ENCODE measurements around the gene CLEC3B. TPM values are rescaled to one million over a fixed set of nuclear protein-coding genes. Genes with fewer than 3 reads are reported as not detected.

CLEC3B gene
- total and polyA plus RNA-seq, 4 donors = 69.1 to 177 (median 103) TPM

DNA sequence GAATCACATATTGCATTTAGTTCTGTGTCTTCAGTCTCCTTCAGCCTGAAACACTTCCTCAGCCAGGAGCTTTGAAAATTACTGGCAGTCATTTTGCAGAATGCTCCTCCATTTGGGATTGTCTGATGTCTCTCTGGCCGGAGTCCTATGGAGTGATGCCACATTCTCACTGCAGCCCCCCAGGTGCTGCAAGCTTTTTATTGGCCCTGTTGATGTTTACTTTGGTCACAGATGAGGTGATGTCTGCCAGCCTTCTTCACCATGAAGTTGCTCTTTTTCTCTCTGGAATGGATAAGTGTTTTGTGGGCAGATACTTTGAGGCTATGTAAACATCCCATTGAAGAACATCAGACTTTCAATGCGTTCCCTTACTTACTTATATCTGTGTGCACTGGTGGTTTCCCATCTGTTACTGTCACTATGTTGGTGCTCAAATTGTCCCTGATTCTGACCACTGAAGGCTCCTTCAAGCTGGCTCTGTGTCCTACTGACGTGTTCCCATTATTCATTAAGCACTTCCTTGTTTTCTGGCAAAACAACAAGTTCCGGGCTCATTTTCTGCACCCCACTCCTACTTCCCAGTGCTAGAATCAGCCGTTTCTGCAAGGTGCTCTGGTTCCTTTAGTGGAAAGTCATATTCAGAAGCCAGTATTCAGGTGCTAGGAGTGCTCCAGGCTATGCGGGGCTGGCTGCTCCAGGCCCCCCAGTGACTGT, 1.4 kb upstream of the CLEC3B start:
- peaks cover 3 to 4% of the 10 kb centered on the region in 2 donors for H3K4me1 ChIP-seq (ENCODE audit: control insufficient read depth in 1 of 2, insufficient read depth in 2 of 2, low read length in 2 of 2)
- H3K4me3 ChIP-seq (ENCODE audit: low read length in 2 of 2) = no peak overlapping the region
- no peak overlapping the region for H3K27ac ChIP-seq (ENCODE audit: low read depth in 1 of 2, low read length in 2 of 2)
- ATAC-seq (ENCODE audit: low FRiP score) (no peak), DNase-seq (no peak)
- 26 to 31% methylated on average over 6 of the region's 6 CpGs for WGBS, 2 donors
- H3K27me3 ChIP-seq (ENCODE audit: control insufficient read depth in 1 of 2, insufficient read depth in 2 of 2, low read length in 1 of 2) = no peaks in the 10 kb centered on the region
- intact Hi-C loops (cut with DNase I) = no loop called here
- H3K9me3 ChIP-seq (ENCODE audit: control insufficient read depth, low read length) = no peaks in the 10 kb centered on the region
- no peaks in the 10 kb centered on the region for H3K36me3 ChIP-seq (ENCODE audit: control insufficient read depth in 1 of 2, insufficient read depth in 2 of 2, low read length in 1 of 2)

DNA sequence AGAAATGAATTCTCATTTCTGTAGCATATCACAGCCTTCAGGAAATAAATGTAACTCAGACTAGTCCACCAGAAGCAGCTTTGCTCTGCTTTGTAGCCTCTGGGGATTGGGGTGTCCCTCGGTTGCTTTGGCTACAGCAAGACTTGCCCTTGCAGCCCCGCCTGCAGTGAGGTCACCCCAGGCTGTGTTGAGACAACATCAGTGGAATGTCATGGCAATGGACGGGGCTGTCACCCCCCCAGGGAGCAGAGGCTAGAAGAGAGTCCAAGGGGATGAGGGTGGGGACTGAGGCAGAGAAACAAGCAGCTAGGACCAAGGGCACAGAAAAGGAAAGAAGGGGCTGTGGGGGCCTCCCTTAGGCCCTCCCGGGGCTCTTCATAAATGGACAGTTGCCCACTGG, 854 bp downstream of the CLEC3B start:
- no peaks in the 10 kb centered on the region for H3K27me3 ChIP-seq (ENCODE audit: control insufficient read depth in 1 of 2, insufficient read depth in 2 of 2, low read length in 1 of 2)
- WGBS, 2 donors = 2 to 9% methylated on average over 4 of the region's 4 CpGs
- intact Hi-C loops (cut with DNase I) = no loop called here
- DNase-seq = peak; percentile 89 to 94
- no peaks in the 10 kb centered on the region for H3K9me3 ChIP-seq (ENCODE audit: control insufficient read depth, low read length)
- peaks cover 3 to 4% of the 10 kb centered on the region in 2 donors for H3K4me1 ChIP-seq (ENCODE audit: control insufficient read depth in 1 of 2, insufficient read depth in 2 of 2, low read length in 2 of 2)
- H3K4me3 ChIP-seq (ENCODE audit: low read length in 2 of 2) = no peak overlapping the region
- no peak overlapping the region for H3K27ac ChIP-seq (ENCODE audit: low read depth in 1 of 2, low read length in 2 of 2)
- H3K36me3 ChIP-seq (ENCODE audit: control insufficient read depth in 1 of 2, insufficient read depth in 2 of 2, low read length in 1 of 2) = no peaks in the 10 kb centered on the region
- ATAC-seq (ENCODE audit: low FRiP score) = peak; percentile 86

DNA sequence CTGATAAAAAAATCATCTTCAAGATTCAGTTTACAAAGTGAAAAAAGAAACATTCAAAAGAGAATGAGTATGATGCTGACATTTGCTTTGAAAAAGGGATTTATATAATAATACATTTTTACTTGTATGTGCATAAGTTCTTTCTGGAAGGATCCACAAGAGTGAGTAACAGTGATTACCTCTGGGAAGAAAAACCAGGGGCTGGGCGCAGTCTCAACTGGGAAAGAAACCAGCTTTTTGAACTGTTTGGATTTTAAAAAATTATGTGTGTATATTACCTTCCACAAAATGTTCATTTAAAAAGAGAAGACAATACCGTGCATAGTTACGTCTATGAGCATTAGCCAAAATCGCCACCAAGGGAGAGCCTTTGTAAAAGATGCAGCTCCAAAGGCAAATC, 1.3 kb downstream of the CLEC3B start:
- WGBS, 2 donors = 72 to 80% methylated on average over 4 of the region's 4 CpGs
- Histone ChIP-seq H3K4me3 (ENCODE audit: low read length in 2 of 2) (no peak overlapping the region), H3K27me3 (ENCODE audit: control insufficient read depth in 1 of 2, insufficient read depth in 2 of 2, low read length in 1 of 2) (no peaks in the 10 kb centered on the region), H3K4me1 (ENCODE audit: control insufficient read depth in 1 of 2, insufficient read depth in 2 of 2, low read length in 2 of 2) (peaks cover 3 to 4% of the 10 kb centered on the region in 2 donors), H3K36me3 (ENCODE audit: control insufficient read depth in 1 of 2, insufficient read depth in 2 of 2, low read length in 1 of 2) (no peaks in the 10 kb centered on the region), H3K9me3 (ENCODE audit: control insufficient read depth, low read length) (no peaks in the 10 kb centered on the region), H3K27ac (ENCODE audit: low read depth in 1 of 2, low read length in 2 of 2) (no peak overlapping the region)
- ATAC-seq (ENCODE audit: low FRiP score) (no peak), DNase-seq (no peak)
- intact Hi-C loops (cut with DNase I) = no loop called here

DNA sequence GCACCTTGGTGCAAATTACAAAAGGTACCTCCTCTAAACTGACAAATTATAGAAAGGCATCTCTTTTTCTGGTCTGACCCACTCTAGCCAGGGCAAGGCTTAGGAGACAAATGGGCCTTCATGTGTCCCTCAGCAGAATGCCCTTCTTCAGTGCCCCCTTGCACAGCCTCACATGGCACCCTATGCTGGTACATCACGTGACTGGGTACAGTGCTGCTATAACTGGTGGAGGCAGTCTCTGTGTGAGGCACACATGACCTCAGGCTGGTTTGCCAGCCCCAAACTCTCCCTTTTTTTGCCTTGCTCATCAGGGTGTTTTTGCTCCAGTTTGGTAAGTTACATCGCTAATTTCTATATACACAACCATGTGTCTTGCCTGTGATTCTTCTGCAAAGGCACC, 3.1 kb downstream of the CLEC3B start:
- WGBS, 2 donors = 92 to 93% methylated on average over 2 of the region's 2 CpGs
- H3K27ac ChIP-seq (ENCODE audit: low read depth in 1 of 2, low read length in 2 of 2) = no peak overlapping the region
- no peaks in the 10 kb centered on the region for H3K27me3 ChIP-seq (ENCODE audit: control insufficient read depth in 1 of 2, insufficient read depth in 2 of 2, low read length in 1 of 2)
- H3K36me3 ChIP-seq (ENCODE audit: control insufficient read depth in 1 of 2, insufficient read depth in 2 of 2, low read length in 1 of 2) = no peaks in the 10 kb centered on the region
- no peak for DNase-seq
- no peaks in the 10 kb centered on the region for H3K9me3 ChIP-seq (ENCODE audit: control insufficient read depth, low read length)
- intact Hi-C loops (cut with DNase I) = no loop called here
- no peak for ATAC-seq (ENCODE audit: low FRiP score)
- H3K4me1 ChIP-seq (ENCODE audit: control insufficient read depth in 1 of 2, insufficient read depth in 2 of 2, low read length in 2 of 2) = peaks cover 3 to 4% of the 10 kb centered on the region in 2 donors
- H3K4me3 ChIP-seq (ENCODE audit: low read length in 2 of 2) = no peak overlapping the region

DNA sequence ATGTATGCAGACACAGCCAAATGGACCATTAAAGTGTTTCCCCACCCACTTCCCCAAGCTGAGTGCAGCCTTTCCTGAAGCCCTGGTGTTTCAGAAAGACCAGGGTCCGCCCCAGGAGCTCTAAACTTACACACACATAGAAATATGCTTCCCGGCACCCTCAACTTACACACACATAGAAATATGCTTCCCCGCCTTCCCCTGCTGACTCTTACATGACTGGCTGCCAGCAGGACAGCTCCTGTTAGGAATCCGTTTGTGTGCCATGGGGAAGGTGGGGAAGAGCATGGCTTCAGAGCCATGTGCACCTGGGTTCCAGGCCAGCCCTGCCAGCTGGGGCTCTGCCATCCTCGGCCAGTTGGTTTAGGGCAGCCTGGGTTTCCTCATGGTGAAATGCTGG, 3.6 kb downstream of the CLEC3B start:
- 70 to 76% methylated on average over 5 of the region's 5 CpGs for WGBS, 2 donors
- H3K36me3 ChIP-seq (ENCODE audit: control insufficient read depth in 1 of 2, insufficient read depth in 2 of 2, low read length in 1 of 2) = no peaks in the 10 kb centered on the region
- H3K27me3 ChIP-seq (ENCODE audit: control insufficient read depth in 1 of 2, insufficient read depth in 2 of 2, low read length in 1 of 2) = no peaks in the 10 kb centered on the region
- DNase-seq (peak in 1 of 2 donors; percentile 53), ATAC-seq (ENCODE audit: low FRiP score) (no peak)
- intact Hi-C loops (cut with DNase I) = loop anchor here in 1 of 2 donors (10.0 kb wide), 1 partner anchor 635 kb away; no protein-coding TSS in a partner anchor
- H3K4me1 ChIP-seq (ENCODE audit: control insufficient read depth in 1 of 2, insufficient read depth in 2 of 2, low read length in 2 of 2) = peaks cover 0 to 4% of the 10 kb centered on the region in 2 donors
- no peaks in the 10 kb centered on the region for H3K9me3 ChIP-seq (ENCODE audit: control insufficient read depth, low read length)
- no peak overlapping the region for H3K4me3 ChIP-seq (ENCODE audit: low read length in 2 of 2)
- no peak overlapping the region for H3K27ac ChIP-seq (ENCODE audit: low read depth in 1 of 2, low read length in 2 of 2)

DNA sequence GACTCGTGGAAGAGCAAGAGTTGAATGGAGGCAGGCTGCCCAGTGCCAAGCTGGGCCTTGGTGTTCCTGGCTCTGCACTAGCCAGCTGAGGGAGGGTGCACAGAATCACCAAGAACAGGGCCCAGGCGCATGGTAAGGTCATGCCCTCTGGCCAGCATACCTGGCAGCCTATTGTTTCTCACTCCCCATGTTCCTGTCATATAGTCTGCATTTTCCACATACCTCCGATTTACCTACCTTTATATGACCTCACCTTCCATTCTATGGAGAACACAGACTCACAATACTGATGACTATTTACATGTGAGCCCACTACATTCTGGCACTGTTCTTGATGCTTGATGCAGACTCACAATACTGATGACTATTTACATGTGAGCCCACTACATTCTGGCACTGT, 5.4 kb downstream of the CLEC3B start:
- no peak overlapping the region for H3K27ac ChIP-seq (ENCODE audit: low read depth in 1 of 2, low read length in 2 of 2)
- H3K36me3 ChIP-seq (ENCODE audit: control insufficient read depth in 1 of 2, insufficient read depth in 2 of 2, low read length in 1 of 2) = no peaks in the 10 kb centered on the region
- DNase-seq = no peak
- H3K4me1 ChIP-seq (ENCODE audit: control insufficient read depth in 1 of 2, insufficient read depth in 2 of 2, low read length in 2 of 2) = no peaks in the 10 kb centered on the region
- WGBS, 2 donors = 84 to 85% methylated on average over 3 of the region's 3 CpGs
- H3K4me3 ChIP-seq (ENCODE audit: low read length in 2 of 2) = no peak overlapping the region
- no peaks in the 10 kb centered on the region for H3K27me3 ChIP-seq (ENCODE audit: control insufficient read depth in 1 of 2, insufficient read depth in 2 of 2, low read length in 1 of 2)
- intact Hi-C loops (cut with DNase I) = loop anchor here in 1 of 2 donors (10.0 kb wide), 1 partner anchor 633 kb away; no protein-coding TSS in a partner anchor
- ATAC-seq (ENCODE audit: low FRiP score) = no peak
- no peaks in the 10 kb centered on the region for H3K9me3 ChIP-seq (ENCODE audit: control insufficient read depth, low read length)

DNA sequence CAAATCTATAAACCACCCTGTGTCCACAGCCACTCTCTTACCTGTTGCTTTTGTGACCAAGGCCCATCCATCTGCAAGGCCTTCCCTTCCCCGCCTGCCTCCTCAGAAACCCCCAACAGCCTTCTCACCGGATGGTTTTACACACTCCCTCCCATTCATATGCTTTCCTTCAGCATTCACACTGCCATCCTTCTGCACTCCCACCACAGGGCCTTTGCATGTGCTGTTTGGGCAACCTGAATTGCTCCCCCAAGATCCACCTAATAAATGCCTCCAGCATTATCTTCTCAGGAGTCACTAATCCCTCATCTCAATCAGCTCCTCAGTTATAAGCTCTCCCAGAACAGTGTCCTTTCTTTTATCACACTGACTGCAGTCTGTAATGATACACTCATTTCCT, 6.0 kb downstream of the CLEC3B start:
- DNase-seq = no peak
- Histone ChIP-seq H3K9me3 (ENCODE audit: control insufficient read depth, low read length) (no peaks in the 10 kb centered on the region), H3K4me1 (ENCODE audit: control insufficient read depth in 1 of 2, insufficient read depth in 2 of 2, low read length in 2 of 2) (no peaks in the 10 kb centered on the region), H3K4me3 (ENCODE audit: low read length in 2 of 2) (no peak overlapping the region), H3K27me3 (ENCODE audit: control insufficient read depth in 1 of 2, insufficient read depth in 2 of 2, low read length in 1 of 2) (no peaks in the 10 kb centered on the region), H3K27ac (ENCODE audit: low read depth in 1 of 2, low read length in 2 of 2) (no peak overlapping the region), H3K36me3 (ENCODE audit: control insufficient read depth in 1 of 2, insufficient read depth in 2 of 2, low read length in 1 of 2) (no peaks in the 10 kb centered on the region)
- no peak for ATAC-seq (ENCODE audit: low FRiP score)
- intact Hi-C loops (cut with DNase I) = loop anchor here in 1 of 2 donors (10.0 kb wide), 1 partner anchor 633 kb away; no protein-coding TSS in a partner anchor
- 91 to 96% methylated on average over 2 of the region's 2 CpGs for WGBS, 2 donors

DNA sequence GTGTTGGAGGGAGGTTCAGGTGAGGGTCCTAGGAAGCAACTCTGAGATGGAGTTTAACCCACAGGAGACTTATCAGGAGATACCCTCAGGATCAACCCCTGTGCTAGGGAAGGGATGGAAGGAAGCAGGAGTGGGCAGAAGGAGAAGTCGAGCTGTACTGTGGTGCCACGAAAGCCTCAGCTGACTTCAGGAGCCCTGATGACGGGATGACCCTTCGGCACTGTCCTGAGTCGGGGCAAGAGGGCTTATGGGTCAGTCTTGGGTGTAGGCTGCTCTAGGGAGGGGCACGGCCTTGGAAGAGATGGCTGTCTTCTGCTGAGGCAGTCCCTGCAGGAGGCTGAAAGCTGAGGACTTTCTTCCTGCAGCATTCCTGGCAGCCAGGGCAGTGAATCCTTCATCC, 7.7 kb downstream of the CLEC3B start:
- Histone ChIP-seq H3K36me3 (ENCODE audit: control insufficient read depth in 1 of 2, insufficient read depth in 2 of 2, low read length in 1 of 2) (no peaks in the 10 kb centered on the region), H3K4me1 (ENCODE audit: control insufficient read depth in 1 of 2, insufficient read depth in 2 of 2, low read length in 2 of 2) (no peaks in the 10 kb centered on the region), H3K27me3 (ENCODE audit: control insufficient read depth in 1 of 2, insufficient read depth in 2 of 2, low read length in 1 of 2) (no peaks in the 10 kb centered on the region), H3K9me3 (ENCODE audit: control insufficient read depth, low read length) (no peaks in the 10 kb centered on the region), H3K4me3 (ENCODE audit: low read length in 2 of 2) (no peak overlapping the region), H3K27ac (ENCODE audit: low read depth in 1 of 2, low read length in 2 of 2) (no peak overlapping the region)
- peak in 1 of 2 donors; percentile 63 for DNase-seq
- ATAC-seq (ENCODE audit: low FRiP score) = no peak
- intact Hi-C loops (cut with DNase I) = loop anchor here in 1 of 2 donors (10.0 kb wide), 1 partner anchor 631 kb away; no protein-coding TSS in a partner anchor
- 90 to 95% methylated on average over 6 of the region's 6 CpGs for WGBS, 2 donors

Data from aorta (tissue), 5 donors.